HL-60 (cell line): Measurements from ENCODE around the gene OLFM4.

Experiments
- GABPA ChIP-seq: IDR thresholded peaks from 2 replicates; pipeline ENCODE4 v1.6.1; 2012; ENCODE audit warnings: low read depth
- POLR2AphosphoS5 ChIP-seq: IDR thresholded peaks from 2 replicates; pipeline ENCODE4 v1.6.1; 2012; ENCODE audit warnings: low read depth
- SPI1 ChIP-seq: IDR thresholded peaks from 2 replicates; pipeline ENCODE4 v1.6.1; 2012; ENCODE audit warnings: low read depth, mild to moderate bottlenecking, borderline replicate concordance
- TF ChIP-seq, protein P1 (sequence below): IDR thresholded peaks from one replicate; pipeline ENCODE4 v1.5.1; 2011; ENCODE audit warnings: low read length, control low read depth, inconsistent platforms; ENCODE audit not compliant: insufficient read depth
- TF ChIP-seq, protein P2 (sequence below): IDR thresholded peaks from 2 replicates; pipeline ENCODE4 v1.6.1; 2012; ENCODE audit warnings: low read depth; ENCODE audit not compliant: insufficient replicate concordance

- TF ChIP-seq, protein P1, sequence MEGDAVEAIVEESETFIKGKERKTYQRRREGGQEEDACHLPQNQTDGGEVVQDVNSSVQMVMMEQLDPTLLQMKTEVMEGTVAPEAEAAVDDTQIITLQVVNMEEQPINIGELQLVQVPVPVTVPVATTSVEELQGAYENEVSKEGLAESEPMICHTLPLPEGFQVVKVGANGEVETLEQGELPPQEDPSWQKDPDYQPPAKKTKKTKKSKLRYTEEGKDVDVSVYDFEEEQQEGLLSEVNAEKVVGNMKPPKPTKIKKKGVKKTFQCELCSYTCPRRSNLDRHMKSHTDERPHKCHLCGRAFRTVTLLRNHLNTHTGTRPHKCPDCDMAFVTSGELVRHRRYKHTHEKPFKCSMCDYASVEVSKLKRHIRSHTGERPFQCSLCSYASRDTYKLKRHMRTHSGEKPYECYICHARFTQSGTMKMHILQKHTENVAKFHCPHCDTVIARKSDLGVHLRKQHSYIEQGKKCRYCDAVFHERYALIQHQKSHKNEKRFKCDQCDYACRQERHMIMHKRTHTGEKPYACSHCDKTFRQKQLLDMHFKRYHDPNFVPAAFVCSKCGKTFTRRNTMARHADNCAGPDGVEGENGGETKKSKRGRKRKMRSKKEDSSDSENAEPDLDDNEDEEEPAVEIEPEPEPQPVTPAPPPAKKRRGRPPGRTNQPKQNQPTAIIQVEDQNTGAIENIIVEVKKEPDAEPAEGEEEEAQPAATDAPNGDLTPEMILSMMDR = no peak
- TF ChIP-seq POLR2AphosphoS5 = no peak
- TF ChIP-seq GABPA = no peak
- TF ChIP-seq, protein P2, sequence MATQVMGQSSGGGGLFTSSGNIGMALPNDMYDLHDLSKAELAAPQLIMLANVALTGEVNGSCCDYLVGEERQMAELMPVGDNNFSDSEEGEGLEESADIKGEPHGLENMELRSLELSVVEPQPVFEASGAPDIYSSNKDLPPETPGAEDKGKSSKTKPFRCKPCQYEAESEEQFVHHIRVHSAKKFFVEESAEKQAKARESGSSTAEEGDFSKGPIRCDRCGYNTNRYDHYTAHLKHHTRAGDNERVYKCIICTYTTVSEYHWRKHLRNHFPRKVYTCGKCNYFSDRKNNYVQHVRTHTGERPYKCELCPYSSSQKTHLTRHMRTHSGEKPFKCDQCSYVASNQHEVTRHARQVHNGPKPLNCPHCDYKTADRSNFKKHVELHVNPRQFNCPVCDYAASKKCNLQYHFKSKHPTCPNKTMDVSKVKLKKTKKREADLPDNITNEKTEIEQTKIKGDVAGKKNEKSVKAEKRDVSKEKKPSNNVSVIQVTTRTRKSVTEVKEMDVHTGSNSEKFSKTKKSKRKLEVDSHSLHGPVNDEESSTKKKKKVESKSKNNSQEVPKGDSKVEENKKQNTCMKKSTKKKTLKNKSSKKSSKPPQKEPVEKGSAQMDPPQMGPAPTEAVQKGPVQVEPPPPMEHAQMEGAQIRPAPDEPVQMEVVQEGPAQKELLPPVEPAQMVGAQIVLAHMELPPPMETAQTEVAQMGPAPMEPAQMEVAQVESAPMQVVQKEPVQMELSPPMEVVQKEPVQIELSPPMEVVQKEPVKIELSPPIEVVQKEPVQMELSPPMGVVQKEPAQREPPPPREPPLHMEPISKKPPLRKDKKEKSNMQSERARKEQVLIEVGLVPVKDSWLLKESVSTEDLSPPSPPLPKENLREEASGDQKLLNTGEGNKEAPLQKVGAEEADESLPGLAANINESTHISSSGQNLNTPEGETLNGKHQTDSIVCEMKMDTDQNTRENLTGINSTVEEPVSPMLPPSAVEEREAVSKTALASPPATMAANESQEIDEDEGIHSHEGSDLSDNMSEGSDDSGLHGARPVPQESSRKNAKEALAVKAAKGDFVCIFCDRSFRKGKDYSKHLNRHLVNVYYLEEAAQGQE = no peak
- TF ChIP-seq SPI1 = no peak
These were observed 14.3 kb downstream of the OLFM4 start for GRCh38 chr13:53042877-53043276.
